SK-N-MC (cell line): ENCODE measurements around the gene DNAJA3.

Experiments
- EZH2 ChIP-seq: fragments of 200-600 bp; sonication (generic); IDR thresholded peaks from one replicate; pipeline ENCODE4 v1.6.1; 2017; ENCODE audit warnings: antibody characterized with exemption
- POLR2AphosphoS5 ChIP-seq: IDR thresholded peaks from 2 replicates; pipeline ENCODE4 v1.6.1; 2012; ENCODE audit warnings: mild to moderate bottlenecking, low read depth, low read length, borderline replicate concordance

- TF ChIP-seq EZH2 (no peak), POLR2AphosphoS5 (no peak)
These were observed 60.6 kb downstream of the DNAJA3 start for GRCh38 chr16:4486126-4486893.
